MCF 10A (cell line): ENCODE data around the gene DHRS9. TPM values are rescaled to one million over a fixed set of nuclear protein-coding genes. Genes with fewer than 3 reads are reported as not detected.

Experiments
- BruUV-seq: library from RNA; stranded (reverse); fragments of 400-500 nt; replicated peaks from 2 replicates; lab custom pipeline; 2021; lab: Mats Ljungman, UMichigan
- CTCF ChIA-PET: fragments of 300-600 bp; sonication (Branson Sonifier 250); formaldehyde crosslinking; extraction: SDS; loops from one replicate; lab custom pipeline; 2021; ENCODE audit warnings: antibody characterized with exemption, inconsistent platforms; lab: Yijun Ruan, JAX
- POLR2A ChIA-PET: fragments of 300-600, 350-650 bp; sonication (Branson Sonifier 250); formaldehyde crosslinking; extraction: SDS; loops from one replicate; lab custom pipeline; 2020; ENCODE audit warnings: antibody characterized with exemption, inconsistent platforms; lab: Yijun Ruan, JAX
- DNase-seq: peaks from one replicate; pipeline ENCODE4 v3.0.0-alpha.2; 2018; ENCODE audit not compliant: unreplicated experiment
- H3K27ac Mint-ChIP-seq: one replicate; pipeline ENCODE4 v1.8.0; 2022; ENCODE audit warnings: mild to moderate bottlenecking, low read depth, mixed read lengths; ENCODE audit not compliant: unreplicated experiment
- H3K27me3 Mint-ChIP-seq: one replicate; pipeline ENCODE4 v1.8.0; 2022; ENCODE audit warnings: mixed read lengths; ENCODE audit not compliant: insufficient read depth, unreplicated experiment
- H3K36me3 Mint-ChIP-seq: one replicate; pipeline ENCODE4 v1.8.0; 2022; ENCODE audit warnings: mild to moderate bottlenecking, moderate library complexity, mixed read lengths; ENCODE audit not compliant: insufficient read depth, unreplicated experiment
- H3K4me1 Mint-ChIP-seq: one replicate; pipeline ENCODE4 v1.8.0; 2022; ENCODE audit warnings: mixed read lengths; ENCODE audit not compliant: insufficient read depth, unreplicated experiment
- H3K4me3 Mint-ChIP-seq: one replicate; pipeline ENCODE4 v1.8.0; 2022; ENCODE audit warnings: mild to moderate bottlenecking, moderate library complexity, mixed read lengths; ENCODE audit not compliant: unreplicated experiment
- H3K9me3 Mint-ChIP-seq: one replicate; pipeline ENCODE4 v1.8.0; 2022; ENCODE audit warnings: mixed read lengths; ENCODE audit not compliant: unreplicated experiment
- CTCF ChIP-seq: fragments of 200-600 bp; IDR thresholded peaks from one replicate; pipeline ENCODE4 v1.8.0; 2022; ENCODE audit warnings: antibody characterized with exemption, mild to moderate bottlenecking; ENCODE audit not compliant: unreplicated experiment
- intact Hi-C: fragments of 100-400 bp; cut with micrococcal nuclease; formaldehyde crosslinking; loops from 2 replicates; pipeline ENCODE4 v1.14.1; 2022
- total RNA-seq: library from RNA; stranded (reverse); gene quantifications from 2 replicates; pipeline ENCODE4 v1.2.3, GENCODE V29; 2022

DHRS9 gene
- total RNA-seq, 1 experiment from 2014 or later: 0.21 TPM

GRCh38 chr2:169141713-169142352 lies 72.5 kb downstream of the DHRS9 start:
- TF ChIP-seq CTCF: peak; percentile 76
- Mint-ChIP-seq H3K36me3 (no peaks in the 10 kb centered on the region), H3K27me3 (no peaks in the 10 kb centered on the region), H3K27ac (no peak overlapping the region), H3K9me3 (no peaks in the 10 kb centered on the region), H3K4me1 (peaks cover 6% of the 10 kb centered on the region), H3K4me3 (no peak overlapping the region)
- ChIA-PET POLR2A (interaction anchor here (0.9 to 1.5 kb wide), 3 partner anchors 24 to 184 kb away, joined by 3 to 4 read pairs (median 3); no protein-coding TSS in a partner anchor), CTCF (interaction anchor here (0.6 to 7.0 kb wide), 35 partner anchors 8 to 961 kb away, joined by 3 to 75 read pairs (median 5); no protein-coding TSS in a partner anchor)
- BruUV-seq: no TSS peak
- peak; percentile 83 for DNase-seq
- intact Hi-C loops: loop anchor here (1.0 kb wide), 2 partner anchors 33 to 181 kb away; no protein-coding TSS in a partner anchor

DNA sequence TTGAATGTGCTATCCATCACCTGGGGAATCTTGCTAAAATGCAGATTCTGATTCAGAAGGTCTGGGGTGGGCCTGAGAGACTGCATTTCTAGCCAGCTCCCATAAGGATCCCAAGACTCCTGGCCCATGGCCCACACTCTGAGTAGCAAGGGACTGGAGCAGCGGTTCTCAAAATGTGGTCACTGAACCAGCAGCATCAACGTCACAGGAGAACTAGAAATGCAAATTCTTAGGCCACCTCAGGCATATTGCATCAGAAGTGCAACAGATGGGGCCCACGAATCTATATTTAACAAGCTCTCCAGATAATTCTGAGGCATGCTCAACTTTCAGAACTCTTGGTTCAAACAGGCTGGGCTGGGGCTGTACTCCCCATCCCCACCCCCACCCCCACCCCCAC lies 74.6 kb downstream of the DHRS9 start:
- Mint-ChIP-seq H3K27me3 (no peaks in the 10 kb centered on the region), H3K4me3 (no peak overlapping the region), H3K27ac (no peak overlapping the region), H3K36me3 (no peaks in the 10 kb centered on the region), H3K9me3 (no peaks in the 10 kb centered on the region), H3K4me1 (no peaks in the 10 kb centered on the region)
- intact Hi-C loops: no loop called here
- ChIA-PET POLR2A (no interaction called here), CTCF (interaction anchor here (0.6 to 7.0 kb wide), 9 partner anchors 11 to 349 kb away, joined by 3 to 75 read pairs (median 9); no protein-coding TSS in a partner anchor)
- TF ChIP-seq CTCF: no peak
- no TSS peak for BruUV-seq
- DNase-seq: no peak

Other genes starting within 250 kb of the DHRS9 start
- gene SPC25, start 179.1 kb upstream of the DHRS9 start, total RNA-seq: 2.5 and 3.5 TPM in 2 replicates
- not detected in 2 replicates for gene G6PC2, start 168.3 kb upstream of the DHRS9 start, total RNA-seq
- 0.05 TPM in 1 of 2 replicates, not detected in the other for gene ABCB11, start 38.2 kb upstream of the DHRS9 start, total RNA-seq